Stimulated activated CD8-positive, alpha-beta memory T cell treated with anti-CD3 and anti-CD28 coated beads, Interleukin-12 subunit alpha, Interleukin-12 subunit beta, amount 100 ng/mL, for 24 hours (primary cell): ENCODE results near the gene SYNPO2.
"Not testable (repeated sequence)": the region's sequence is repeated elsewhere in the genome, so short reads cannot be mapped to it uniquely, and the experiment has no call there.

Experiments used
- DNase-seq: peaks from one replicate; pipeline ENCODE4 v3.0.0-alpha.2; 2020; ENCODE audit errors: extremely low read depth

SYNPO2 gene

GRCh38 chr4:118888666-118889311 lies at the start of gene SYNPO2:
SYNPO2 (plus strand) TSS chr4:118888854; CDS start chr4:118889037, 183 bp downstream.
- no peak for DNase-seq

GRCh38 chr4:118839221-118839927 lies 49.3 kb upstream of the SYNPO2 start:
- no peak for DNase-seq

GRCh38 chr4:118842055-118842454 lies 46.6 kb upstream of the SYNPO2 start:
- no peak for DNase-seq

GRCh38 chr4:118843237-118843636 lies 45.4 kb upstream of the SYNPO2 start:
- DNase-seq = no peak

- DNase-seq = no peak
These were observed 43.1 kb upstream of the SYNPO2 start for GRCh38 chr4:118845552-118846050.

GRCh38 chr4:118846979-118847378 lies 41.7 kb upstream of the SYNPO2 start:
- DNase-seq = no peak

GRCh38 chr4:118848242-118848641 lies 40.4 kb upstream of the SYNPO2 start:
- no peak for DNase-seq

- DNase-seq = no peak
These were observed 39.8 kb upstream of the SYNPO2 start for GRCh38 chr4:118848901-118849300.

- DNase-seq = no peak
These were observed 38.7 kb upstream of the SYNPO2 start for GRCh38 chr4:118849867-118850487.

GRCh38 chr4:118850488-118851173 lies 38.0 kb upstream of the SYNPO2 start:
- DNase-seq = no peak

- DNase-seq = no peak
These were observed 30.9 kb upstream of the SYNPO2 start for GRCh38 chr4:118857760-118858159.

- no peak for DNase-seq
These were observed 29.9 kb upstream of the SYNPO2 start for GRCh38 chr4:118858779-118859178.

- DNase-seq = no peak
These were observed 23.5 kb upstream of the SYNPO2 start for GRCh38 chr4:118865091-118865708.

GRCh38 chr4:118866442-118866841 lies 22.2 kb upstream of the SYNPO2 start:
- DNase-seq = no peak

- DNase-seq = no peak
These were observed 21.2 kb upstream of the SYNPO2 start for GRCh38 chr4:118867311-118868067.

GRCh38 chr4:118869808-118870342 lies 18.8 kb upstream of the SYNPO2 start:
- DNase-seq = no peak

GRCh38 chr4:118872181-118872580 lies 16.5 kb upstream of the SYNPO2 start:
- no peak for DNase-seq

- no peak for DNase-seq
These were observed 10.9 kb upstream of the SYNPO2 start for GRCh38 chr4:118877797-118878196.

GRCh38 chr4:118878507-118878906 lies 10.1 kb upstream of the SYNPO2 start:
- DNase-seq = not testable (repeated sequence)

GRCh38 chr4:118879409-118879808 lies 9.2 kb upstream of the SYNPO2 start:
- DNase-seq = no peak
